ENCODE data around the gene IGSF9.

DNA sequence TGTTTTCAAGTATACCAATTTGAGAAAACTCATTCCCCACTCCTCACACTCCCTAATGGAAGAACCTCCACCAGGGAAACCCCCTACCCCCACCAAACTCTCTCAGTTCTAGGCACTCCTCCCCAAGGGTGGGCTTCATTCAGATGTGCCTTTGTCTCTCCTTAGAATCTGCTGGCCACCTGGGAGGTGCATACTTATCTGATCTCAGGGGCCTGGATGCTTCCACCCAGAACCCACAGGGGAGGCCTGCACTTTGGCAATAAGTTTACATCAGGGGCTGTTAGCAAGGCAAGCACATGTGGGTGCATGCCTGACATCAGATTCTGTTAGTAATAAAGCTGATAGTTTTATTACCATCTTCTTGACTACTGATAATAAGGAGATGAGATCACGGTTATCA, 41.1 kb upstream of the IGSF9 start:
- TF ChIP-seq CTCF (IDR thresholded peaks at IDR 0.05) (no peak), POLR2A (IDR thresholded peaks at IDR 0.05) (no peak)

All from stomach (tissue), 4 donors.